NT2/D1 (cell line): ENCODE measurements around the gene HMGB3.

Experiments
- SUZ12 ChIP-seq: IDR thresholded peaks from 2 replicates; pipeline ENCODE4 v1.6.1; 2011; ENCODE audit not compliant: insufficient read length, insufficient read depth; ENCODE audit errors: extremely low read depth
- YY1 ChIP-seq: IDR thresholded peaks from 2 replicates; pipeline ENCODE4 v1.6.1; 2011; ENCODE audit not compliant: insufficient read length, insufficient read depth
- ZNF274 ChIP-seq: IDR thresholded peaks from 2 replicates; pipeline ENCODE4 v1.6.1; 2011; ENCODE audit warnings: mild to moderate bottlenecking, low read depth, low read length

DNA sequence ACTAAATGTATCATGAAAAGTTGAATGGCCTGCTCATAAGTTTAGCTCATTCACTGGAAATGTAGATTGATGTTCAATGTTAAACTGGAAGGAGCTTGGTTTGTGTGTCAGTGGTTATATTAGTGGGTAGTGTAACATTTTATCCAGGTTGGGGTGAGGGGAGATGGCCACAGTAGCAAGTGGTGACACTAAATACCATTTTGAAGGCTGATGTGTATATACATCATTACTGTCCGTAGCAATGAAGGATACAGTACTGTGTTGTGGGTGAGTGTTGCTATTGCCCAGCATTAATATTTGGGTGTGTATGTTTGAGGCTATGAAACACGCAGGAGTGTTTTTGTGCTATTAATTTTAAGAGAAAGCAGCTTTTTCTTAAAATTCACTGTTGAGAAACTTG lies 6.3 kb downstream of the HMGB3 start:
- no peak for TF ChIP-seq ZNF274
- no peak for TF ChIP-seq YY1
- TF ChIP-seq SUZ12: no peak
